ENCODE data around the gene MBNL2. TPM values are rescaled to one million over a fixed set of nuclear protein-coding genes. Genes with fewer than 3 reads are reported as not detected.
"Not testable (repeated sequence)": the region's sequence is repeated elsewhere in the genome, so short reads cannot be mapped to it uniquely, and the experiment has no call there.

Gene MBNL2
- polyA plus RNA-seq, 4 donors: 12.1 to 31.2 (median 13.2) TPM

GRCh38 chr13:97199451-97199850 lies 22.7 kb upstream of the MBNL2 start:
- Histone ChIP-seq H3K27me3 (ENCODE audit: control insufficient read depth in 3 of 3, insufficient read depth in 3 of 3, low read length in 3 of 3) (no peaks in the 10 kb centered on the region), H3K36me3 (ENCODE audit: control insufficient read depth in 3 of 3, insufficient read depth in 2 of 3, low read depth in 1 of 3, low read length in 3 of 3) (no peaks in the 10 kb centered on the region), H3K4me3 (ENCODE audit: low read depth in 1 of 3, low read length in 3 of 3) (no peak overlapping the region), H3K9me3 (ENCODE audit: control insufficient read depth in 2 of 2, insufficient read depth in 1 of 2, low read depth in 1 of 2, low read length in 1 of 2) (no peaks in the 10 kb centered on the region), H3K27ac (ENCODE audit: low read depth in 1 of 3, low read length in 2 of 3) (no peak overlapping the region), H3K4me1 (ENCODE audit: control insufficient read depth in 3 of 3, insufficient read depth in 2 of 3, low read depth in 1 of 3, low read length in 2 of 3) (no peaks in the 10 kb centered on the region)
- DNase-seq (no peak), FAIRE-seq (no peak)
- WGBS, 3 donors: 90 to 93% (median 93%) methylated on average over 3 of the region's 3 CpGs

- H3K4me3 ChIP-seq (ENCODE audit: low read depth in 1 of 3, low read length in 3 of 3): no peak overlapping the region
- H3K27ac ChIP-seq (ENCODE audit: low read depth in 1 of 3, low read length in 2 of 3): no peak overlapping the region
- FAIRE-seq: no peak
- no peaks in the 10 kb centered on the region for H3K9me3 ChIP-seq (ENCODE audit: control insufficient read depth in 2 of 2, insufficient read depth in 1 of 2, low read depth in 1 of 2, low read length in 1 of 2)
- H3K4me1 ChIP-seq (ENCODE audit: control insufficient read depth in 3 of 3, insufficient read depth in 2 of 3, low read depth in 1 of 3, low read length in 2 of 3): no peaks in the 10 kb centered on the region
- no peak for DNase-seq
- WGBS, 3 donors: 85 to 95% (median 92%) methylated on average over 6 of the region's 6 CpGs
- H3K36me3 ChIP-seq (ENCODE audit: control insufficient read depth in 3 of 3, insufficient read depth in 2 of 3, low read depth in 1 of 3, low read length in 3 of 3): no peaks in the 10 kb centered on the region
- no peaks in the 10 kb centered on the region for H3K27me3 ChIP-seq (ENCODE audit: control insufficient read depth in 3 of 3, insufficient read depth in 3 of 3, low read length in 3 of 3)
These were observed 21.8 kb upstream of the MBNL2 start for GRCh38 chr13:97200081-97200942.

- Histone ChIP-seq H3K36me3 (ENCODE audit: control insufficient read depth in 3 of 3, insufficient read depth in 2 of 3, low read depth in 1 of 3, low read length in 3 of 3) (no peaks in the 10 kb centered on the region), H3K27ac (ENCODE audit: low read depth in 1 of 3, low read length in 2 of 3) (no peak overlapping the region), H3K4me1 (ENCODE audit: control insufficient read depth in 3 of 3, insufficient read depth in 2 of 3, low read depth in 1 of 3, low read length in 2 of 3) (no peaks in the 10 kb centered on the region), H3K4me3 (ENCODE audit: low read depth in 1 of 3, low read length in 3 of 3) (no peak overlapping the region), H3K9me3 (ENCODE audit: control insufficient read depth in 2 of 2, insufficient read depth in 1 of 2, low read depth in 1 of 2, low read length in 1 of 2) (peaks cover 0 to 4% of the 10 kb centered on the region in 2 donors), H3K27me3 (ENCODE audit: control insufficient read depth in 3 of 3, insufficient read depth in 3 of 3, low read length in 3 of 3) (no peaks in the 10 kb centered on the region)
- DNase-seq: no peak
- 93 to 97% (median 96%) methylated on average over 4 of the region's 4 CpGs for WGBS, 3 donors
- no peak for FAIRE-seq
These were observed 19.4 kb upstream of the MBNL2 start for GRCh38 chr13:97202761-97203160.

GRCh38 chr13:97205465-97205864 lies 16.7 kb upstream of the MBNL2 start:
- 45 to 62% (median 55%) methylated on average over 1 of the region's 1 CpG for WGBS, 3 donors
- FAIRE-seq: peak; percentile 5
- peaks cover 0 to 4% of the 10 kb centered on the region in 2 donors for H3K9me3 ChIP-seq (ENCODE audit: control insufficient read depth in 2 of 2, insufficient read depth in 1 of 2, low read depth in 1 of 2, low read length in 1 of 2)

GRCh38 chr13:97205982-97206381 lies 16.2 kb upstream of the MBNL2 start:
- no peak overlapping the region for H3K4me3 ChIP-seq (ENCODE audit: low read depth in 1 of 3, low read length in 3 of 3)
- WGBS, 3 donors: 19 to 20% (median 19%) methylated on average over 3 of the region's 3 CpGs
- no peaks in the 10 kb centered on the region for H3K36me3 ChIP-seq (ENCODE audit: control insufficient read depth in 3 of 3, insufficient read depth in 2 of 3, low read depth in 1 of 3, low read length in 3 of 3)
- no peak for FAIRE-seq
- DNase-seq: peak in 1 of 2 donors; percentile 38
- H3K27me3 ChIP-seq (ENCODE audit: control insufficient read depth in 3 of 3, insufficient read depth in 3 of 3, low read length in 3 of 3): no peaks in the 10 kb centered on the region
- H3K9me3 ChIP-seq (ENCODE audit: control insufficient read depth in 2 of 2, insufficient read depth in 1 of 2, low read depth in 1 of 2, low read length in 1 of 2): peaks cover 0 to 4% of the 10 kb centered on the region in 2 donors
- H3K4me1 ChIP-seq (ENCODE audit: control insufficient read depth in 3 of 3, insufficient read depth in 2 of 3, low read depth in 1 of 3, low read length in 2 of 3): no peaks in the 10 kb centered on the region
- H3K27ac ChIP-seq (ENCODE audit: low read depth in 1 of 3, low read length in 2 of 3): peak overlapping the region in 1 of 3 donors; percentile 20

More at GRCh38 chr13:97205465-97205864, 16.7 kb upstream of the MBNL2 start:
- Histone ChIP-seq H3K27me3 (ENCODE audit: control insufficient read depth in 3 of 3, insufficient read depth in 3 of 3, low read length in 3 of 3) (no peaks in the 10 kb centered on the region), H3K4me1 (ENCODE audit: control insufficient read depth in 3 of 3, insufficient read depth in 2 of 3, low read depth in 1 of 3, low read length in 2 of 3) (no peaks in the 10 kb centered on the region), H3K4me3 (ENCODE audit: low read depth in 1 of 3, low read length in 3 of 3) (no peak overlapping the region), H3K36me3 (ENCODE audit: control insufficient read depth in 3 of 3, insufficient read depth in 2 of 3, low read depth in 1 of 3, low read length in 3 of 3) (no peaks in the 10 kb centered on the region), H3K27ac (ENCODE audit: low read depth in 1 of 3, low read length in 2 of 3) (no peak overlapping the region)
- DNase-seq: no peak

- not testable (repeated sequence) for FAIRE-seq; H3K4me3 ChIP-seq (ENCODE audit: low read depth in 1 of 3, low read length in 3 of 3); H3K27me3 ChIP-seq (ENCODE audit: control insufficient read depth in 3 of 3, insufficient read depth in 3 of 3, low read length in 3 of 3); H3K27ac ChIP-seq (ENCODE audit: low read depth in 1 of 3, low read length in 2 of 3); H3K4me1 ChIP-seq (ENCODE audit: control insufficient read depth in 3 of 3, insufficient read depth in 2 of 3, low read depth in 1 of 3, low read length in 2 of 3); DNase-seq; H3K36me3 ChIP-seq (ENCODE audit: control insufficient read depth in 3 of 3, insufficient read depth in 2 of 3, low read depth in 1 of 3, low read length in 3 of 3); H3K9me3 ChIP-seq (ENCODE audit: control insufficient read depth in 2 of 2, insufficient read depth in 1 of 2, low read depth in 1 of 2, low read length in 1 of 2)
- 77 to 93% (median 90%) methylated on average over 3 of the region's 3 CpGs for WGBS, 3 donors
These were observed 14.9 kb upstream of the MBNL2 start for GRCh38 chr13:97207252-97207651.

- DNase-seq: no peak
- no peak for FAIRE-seq
- Histone ChIP-seq H3K36me3 (ENCODE audit: control insufficient read depth in 3 of 3, insufficient read depth in 2 of 3, low read depth in 1 of 3, low read length in 3 of 3) (no peaks in the 10 kb centered on the region), H3K4me1 (ENCODE audit: control insufficient read depth in 3 of 3, insufficient read depth in 2 of 3, low read depth in 1 of 3, low read length in 2 of 3) (peaks cover 0 to 4% (median 3%) of the 10 kb centered on the region in 3 donors), H3K9me3 (ENCODE audit: control insufficient read depth in 2 of 2, insufficient read depth in 1 of 2, low read depth in 1 of 2, low read length in 1 of 2) (peaks cover 0 to 4% of the 10 kb centered on the region in 2 donors), H3K4me3 (ENCODE audit: low read depth in 1 of 3, low read length in 3 of 3) (no peak overlapping the region), H3K27ac (ENCODE audit: low read depth in 1 of 3, low read length in 2 of 3) (no peak overlapping the region), H3K27me3 (ENCODE audit: control insufficient read depth in 3 of 3, insufficient read depth in 3 of 3, low read length in 3 of 3) (no peaks in the 10 kb centered on the region)
- 85 to 96% (median 85%) methylated on average over 1 of the region's 1 CpG for WGBS, 3 donors
These were observed 10.8 kb upstream of the MBNL2 start for GRCh38 chr13:97211300-97211699.

- peaks cover 0 to 4% of the 10 kb centered on the region in 2 donors for H3K9me3 ChIP-seq (ENCODE audit: control insufficient read depth in 2 of 2, insufficient read depth in 1 of 2, low read depth in 1 of 2, low read length in 1 of 2)
- no peak overlapping the region for H3K27ac ChIP-seq (ENCODE audit: low read depth in 1 of 3, low read length in 2 of 3)
- peaks cover 0 to 4% (median 3%) of the 10 kb centered on the region in 3 donors for H3K4me1 ChIP-seq (ENCODE audit: control insufficient read depth in 3 of 3, insufficient read depth in 2 of 3, low read depth in 1 of 3, low read length in 2 of 3)
- H3K4me3 ChIP-seq (ENCODE audit: low read depth in 1 of 3, low read length in 3 of 3): no peak overlapping the region
- FAIRE-seq: no peak
- DNase-seq: no peak
- WGBS, 3 donors: 55 to 69% (median 65%) methylated on average over 4 of the region's 4 CpGs
- no peaks in the 10 kb centered on the region for H3K27me3 ChIP-seq (ENCODE audit: control insufficient read depth in 3 of 3, insufficient read depth in 3 of 3, low read length in 3 of 3)
- no peaks in the 10 kb centered on the region for H3K36me3 ChIP-seq (ENCODE audit: control insufficient read depth in 3 of 3, insufficient read depth in 2 of 3, low read depth in 1 of 3, low read length in 3 of 3)
These were observed 10.1 kb upstream of the MBNL2 start for GRCh38 chr13:97212004-97212403.
